ENCODE measurements around the gene HIPK2.

The HIPK2 gene

DNA sequence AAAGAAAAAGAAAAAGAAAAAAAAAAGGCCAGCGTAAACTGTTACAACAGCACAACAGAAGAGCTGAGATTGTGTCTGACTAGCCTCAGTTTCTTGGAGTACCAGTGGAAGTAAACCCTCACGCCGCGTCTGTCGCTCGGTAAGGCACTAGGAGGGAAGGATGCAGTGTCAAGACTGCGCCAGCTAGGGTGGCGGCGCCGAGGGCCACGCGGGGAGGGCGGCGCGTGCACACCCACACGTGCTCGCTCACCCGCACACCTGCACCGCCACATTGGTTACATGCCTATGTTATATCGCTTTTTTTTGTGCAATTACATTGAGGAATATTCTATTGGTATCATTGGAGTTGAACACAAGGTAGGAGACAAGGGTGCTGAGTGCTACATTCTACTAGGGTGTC is 206.1 kb downstream of the HIPK2 start:
- DNase-seq (ENCODE audit: extremely low spot score) = no peak
- TF ChIP-seq NFRKB (IDR thresholded peaks at IDR 0.05) (no peak), FOXK2 (IDR thresholded peaks at IDR 0.05) (no peak), ARNT (IDR thresholded peaks at IDR 0.05) (no peak), BHLHE40 (IDR thresholded peaks at IDR 0.05; ENCODE audit: borderline replicate concordance) (no peak), L3MBTL2 (conservative IDR thresholded peaks at IDR 0.05) (no peak), ZNF384 (IDR thresholded peaks at IDR 0.05) (no peak), TARDBP (IDR thresholded peaks at IDR 0.05) (no peak), FOXA1 (IDR thresholded peaks at IDR 0.05) (no peak), PKNOX1 (IDR thresholded peaks at IDR 0.05) (no peak), FOXM1 (IDR thresholded peaks at IDR 0.05; ENCODE audit: borderline replicate concordance) (no peak), LEF1 (IDR thresholded peaks at IDR 0.05; ENCODE audit: borderline replicate concordance) (no peak), HDGF (IDR thresholded peaks at IDR 0.05; ENCODE audit: borderline replicate concordance) (no peak), SUZ12 (IDR thresholded peaks at IDR 0.05) (no peak), CTBP1 (IDR thresholded peaks at IDR 0.05; ENCODE audit: borderline replicate concordance) (no peak), SP1 (IDR thresholded peaks at IDR 0.05) (no peak), ELF4 (IDR thresholded peaks at IDR 0.05) (no peak)
- ChIA-PET CTCF (no interaction called here), POLR2A (no interaction called here)

GRCh38 chr7:139571190-139571589 is 206.6 kb downstream of the HIPK2 start:
- POLR2A ChIA-PET = no interaction called here
- DNase-seq (ENCODE audit: extremely low spot score) = no peak
- TF ChIP-seq FOXA1 (IDR thresholded peaks at IDR 0.05) (no peak), FOXK2 (IDR thresholded peaks at IDR 0.05) (no peak), LEF1 (IDR thresholded peaks at IDR 0.05; ENCODE audit: borderline replicate concordance) (no peak), L3MBTL2 (conservative IDR thresholded peaks at IDR 0.05) (no peak), BHLHE40 (IDR thresholded peaks at IDR 0.05; ENCODE audit: borderline replicate concordance) (no peak), PKNOX1 (IDR thresholded peaks at IDR 0.05) (no peak), SUZ12 (IDR thresholded peaks at IDR 0.05) (no peak)
- CTCF ChIA-PET = no interaction called here

DNA sequence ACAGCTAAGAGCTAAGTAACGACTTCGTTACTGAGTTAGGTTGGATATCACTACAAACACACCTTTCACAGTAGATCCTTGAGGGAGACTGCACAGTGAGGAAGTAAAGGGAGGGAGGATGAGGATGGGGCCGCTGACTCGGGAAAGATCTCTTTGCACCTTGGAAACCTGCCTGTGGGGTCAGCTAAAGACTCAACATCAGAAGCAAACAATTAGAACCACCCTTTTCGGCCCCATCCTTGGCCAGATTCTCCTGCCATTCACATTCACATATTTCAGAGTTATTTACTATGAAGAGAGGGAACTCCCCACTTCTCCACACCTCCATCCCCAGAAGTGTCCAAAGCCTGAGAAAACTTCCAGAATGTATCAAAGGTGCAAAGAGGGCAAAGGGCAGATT is 207.2 kb downstream of the HIPK2 start:
- POLR2A ChIA-PET = no interaction called here
- no peak for DNase-seq (ENCODE audit: extremely low spot score)

DNA sequence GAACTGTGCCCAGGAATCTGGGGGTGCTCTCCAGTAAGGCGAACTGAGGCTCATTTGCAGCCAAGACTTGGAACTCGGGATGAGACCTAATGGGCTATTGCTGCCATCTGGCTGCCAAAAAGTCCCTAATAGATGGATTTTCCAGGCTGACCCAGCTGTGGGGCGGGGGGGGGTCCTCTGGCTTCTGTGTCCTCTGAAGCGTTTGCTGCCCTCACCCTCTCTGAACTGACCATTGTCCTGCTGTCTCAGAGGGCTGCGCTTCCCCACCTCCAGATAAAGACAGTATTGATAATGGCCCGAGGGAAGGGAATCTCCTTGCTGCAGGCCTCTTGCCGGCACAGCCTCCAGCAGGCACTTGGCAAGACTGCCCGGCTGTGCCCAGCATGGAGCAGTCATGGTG is 207.7 kb downstream of the HIPK2 start:
- CTCF ChIA-PET = no interaction called here
- POLR2A ChIA-PET = no interaction called here
- no peak for DNase-seq (ENCODE audit: extremely low spot score)
- TF ChIP-seq FOXK2 (IDR thresholded peaks at IDR 0.05) (no peak), SUZ12 (IDR thresholded peaks at IDR 0.05) (no peak), ZNF384 (IDR thresholded peaks at IDR 0.05) (no peak)

More for the DNA sequence above, 207.2 kb downstream of the HIPK2 start:
- CTCF ChIA-PET = no interaction called here
- TF ChIP-seq FOXA1 (IDR thresholded peaks at IDR 0.05) (no peak), CTBP1 (IDR thresholded peaks at IDR 0.05; ENCODE audit: borderline replicate concordance) (no peak), FOXK2 (IDR thresholded peaks at IDR 0.05) (no peak), NFRKB (IDR thresholded peaks at IDR 0.05) (no peak), ZNF384 (IDR thresholded peaks at IDR 0.05) (no peak), PKNOX1 (IDR thresholded peaks at IDR 0.05) (no peak), BHLHE40 (IDR thresholded peaks at IDR 0.05; ENCODE audit: borderline replicate concordance) (no peak), HDGF (IDR thresholded peaks at IDR 0.05; ENCODE audit: borderline replicate concordance) (no peak), ELF4 (IDR thresholded peaks at IDR 0.05) (no peak), L3MBTL2 (conservative IDR thresholded peaks at IDR 0.05) (no peak)

DNA sequence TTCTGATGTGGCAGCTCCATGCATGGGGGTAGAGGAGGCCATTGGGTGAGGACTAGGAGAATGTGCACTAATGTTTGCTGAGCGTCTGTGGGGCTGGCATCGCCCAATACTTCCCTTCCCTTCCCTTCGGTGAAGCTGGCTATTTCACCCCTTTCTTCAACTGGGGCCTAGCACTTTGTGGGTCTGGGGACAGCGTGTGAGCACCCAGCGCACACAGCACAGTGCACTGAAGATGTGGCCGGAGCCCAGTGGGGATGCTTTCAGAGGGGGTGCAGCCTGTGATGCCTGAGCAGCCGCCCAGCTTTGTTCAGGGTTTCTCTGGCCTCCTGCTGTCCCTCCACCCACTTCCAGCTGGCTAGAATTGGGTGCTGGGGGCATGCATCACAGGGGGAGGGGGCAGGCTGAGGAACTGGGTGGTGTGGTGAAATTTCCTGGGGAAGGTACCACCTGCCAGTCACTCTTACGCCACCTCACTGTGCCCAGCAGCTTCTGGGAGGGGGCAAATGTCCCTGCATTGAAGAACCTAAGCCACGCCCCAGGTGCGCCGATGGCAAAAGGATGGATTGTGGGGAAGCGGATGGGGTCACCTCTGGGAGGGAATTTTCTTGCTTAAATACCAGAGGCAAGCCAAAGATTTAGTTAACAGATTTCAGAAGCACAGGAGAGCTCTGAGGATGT is 208.8 kb downstream of the HIPK2 start:
- CTCF ChIA-PET = interaction anchor here (0.6 kb wide), 2 partner anchors 69 to 274 kb away, joined by 3 read pairs; no protein-coding TSS in a partner anchor
- POLR2A ChIA-PET = no interaction called here
- no peak for DNase-seq (ENCODE audit: extremely low spot score)
- TF ChIP-seq HDGF (IDR thresholded peaks at IDR 0.05; ENCODE audit: borderline replicate concordance) (no peak), NFRKB (IDR thresholded peaks at IDR 0.05) (no peak), L3MBTL2 (conservative IDR thresholded peaks at IDR 0.05) (no peak), FOXK2 (IDR thresholded peaks at IDR 0.05) (no peak), LEF1 (IDR thresholded peaks at IDR 0.05; ENCODE audit: borderline replicate concordance) (no peak), ARNT (IDR thresholded peaks at IDR 0.05) (no peak), SUZ12 (IDR thresholded peaks at IDR 0.05) (no peak), CTBP1 (IDR thresholded peaks at IDR 0.05; ENCODE audit: borderline replicate concordance) (no peak), BHLHE40 (IDR thresholded peaks at IDR 0.05; ENCODE audit: borderline replicate concordance) (no peak), SP1 (IDR thresholded peaks at IDR 0.05) (no peak), FOXA1 (IDR thresholded peaks at IDR 0.05) (no peak), ELF4 (IDR thresholded peaks at IDR 0.05) (no peak), PKNOX1 (IDR thresholded peaks at IDR 0.05) (no peak), TARDBP (IDR thresholded peaks at IDR 0.05) (no peak), FOXM1 (IDR thresholded peaks at IDR 0.05; ENCODE audit: borderline replicate concordance) (no peak), ZNF384 (IDR thresholded peaks at IDR 0.05) (no peak)

DNA sequence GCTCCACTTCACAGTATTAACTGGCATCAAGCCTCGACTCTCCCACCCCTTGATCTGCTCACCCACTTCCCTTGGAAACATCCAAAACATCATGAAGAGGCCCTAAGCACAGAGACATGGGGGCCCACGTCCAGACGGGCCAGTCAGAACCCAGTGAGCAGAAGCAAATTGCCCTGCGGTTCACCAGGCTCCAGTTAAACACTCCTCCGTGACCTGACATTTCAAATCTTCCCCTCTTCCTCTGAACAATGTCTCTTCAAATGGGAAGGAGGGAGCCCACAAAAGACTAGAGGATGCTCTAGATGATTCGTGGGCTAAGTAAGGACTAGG is 209.5 kb downstream of the HIPK2 start:
- DNase-seq (ENCODE audit: extremely low spot score) = no peak
- POLR2A ChIA-PET = no interaction called here
- CTCF ChIA-PET = no interaction called here
- TF ChIP-seq ZNF384 (IDR thresholded peaks at IDR 0.05) (no peak), BHLHE40 (IDR thresholded peaks at IDR 0.05; ENCODE audit: borderline replicate concordance) (no peak), ELF4 (IDR thresholded peaks at IDR 0.05) (no peak), L3MBTL2 (conservative IDR thresholded peaks at IDR 0.05) (no peak), HDGF (IDR thresholded peaks at IDR 0.05; ENCODE audit: borderline replicate concordance) (no peak), FOXA1 (IDR thresholded peaks at IDR 0.05) (no peak), FOXK2 (IDR thresholded peaks at IDR 0.05) (no peak), ARNT (IDR thresholded peaks at IDR 0.05) (no peak), LEF1 (IDR thresholded peaks at IDR 0.05; ENCODE audit: borderline replicate concordance) (no peak), FOXM1 (IDR thresholded peaks at IDR 0.05; ENCODE audit: borderline replicate concordance) (no peak), NFRKB (IDR thresholded peaks at IDR 0.05) (no peak), SUZ12 (IDR thresholded peaks at IDR 0.05) (no peak), SP1 (IDR thresholded peaks at IDR 0.05) (no peak), TARDBP (IDR thresholded peaks at IDR 0.05) (no peak), PKNOX1 (IDR thresholded peaks at IDR 0.05) (no peak), CTBP1 (IDR thresholded peaks at IDR 0.05; ENCODE audit: borderline replicate concordance) (no peak)

All from HEK293T (cell line).